ENCODE results near the gene FGF2.
"Not testable (repeated sequence)": the region's sequence is repeated elsewhere in the genome, so short reads cannot be mapped to it uniquely, and the experiment has no call there.

Gene FGF2

GRCh38 chr4:122921971-122922876 lies 95.6 kb downstream of the FGF2 start, which contains the start of gene NUDT6:
NUDT6 (minus strand) TSS chr4:122922597; CDS start chr4:122922572, 25 bp downstream.
- H3K4me3 ChIP-seq (ENCODE audit: low read depth, low read length), result peak within 1 kb of the TSS; percentile 74
- TF ChIP-seq, protein P1, sequence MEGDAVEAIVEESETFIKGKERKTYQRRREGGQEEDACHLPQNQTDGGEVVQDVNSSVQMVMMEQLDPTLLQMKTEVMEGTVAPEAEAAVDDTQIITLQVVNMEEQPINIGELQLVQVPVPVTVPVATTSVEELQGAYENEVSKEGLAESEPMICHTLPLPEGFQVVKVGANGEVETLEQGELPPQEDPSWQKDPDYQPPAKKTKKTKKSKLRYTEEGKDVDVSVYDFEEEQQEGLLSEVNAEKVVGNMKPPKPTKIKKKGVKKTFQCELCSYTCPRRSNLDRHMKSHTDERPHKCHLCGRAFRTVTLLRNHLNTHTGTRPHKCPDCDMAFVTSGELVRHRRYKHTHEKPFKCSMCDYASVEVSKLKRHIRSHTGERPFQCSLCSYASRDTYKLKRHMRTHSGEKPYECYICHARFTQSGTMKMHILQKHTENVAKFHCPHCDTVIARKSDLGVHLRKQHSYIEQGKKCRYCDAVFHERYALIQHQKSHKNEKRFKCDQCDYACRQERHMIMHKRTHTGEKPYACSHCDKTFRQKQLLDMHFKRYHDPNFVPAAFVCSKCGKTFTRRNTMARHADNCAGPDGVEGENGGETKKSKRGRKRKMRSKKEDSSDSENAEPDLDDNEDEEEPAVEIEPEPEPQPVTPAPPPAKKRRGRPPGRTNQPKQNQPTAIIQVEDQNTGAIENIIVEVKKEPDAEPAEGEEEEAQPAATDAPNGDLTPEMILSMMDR (IDR thresholded peaks at IDR 0.05; ENCODE audit: low read depth, low read length, missing control alignments), result no peak
- DNase-seq (ENCODE audit: low read depth), result peak; percentile 24

- TF ChIP-seq, protein P1 (IDR thresholded peaks at IDR 0.05; ENCODE audit: low read depth, low read length, missing control alignments), result no peak
- H3K4me3 ChIP-seq (ENCODE audit: low read depth, low read length), result peak overlapping the region; percentile 74
- peak; percentile 80 for DNase-seq (ENCODE audit: low read depth)
Measured at GRCh38 chr4:122922877-122923511, 96.4 kb downstream of the FGF2 start.

DNA sequence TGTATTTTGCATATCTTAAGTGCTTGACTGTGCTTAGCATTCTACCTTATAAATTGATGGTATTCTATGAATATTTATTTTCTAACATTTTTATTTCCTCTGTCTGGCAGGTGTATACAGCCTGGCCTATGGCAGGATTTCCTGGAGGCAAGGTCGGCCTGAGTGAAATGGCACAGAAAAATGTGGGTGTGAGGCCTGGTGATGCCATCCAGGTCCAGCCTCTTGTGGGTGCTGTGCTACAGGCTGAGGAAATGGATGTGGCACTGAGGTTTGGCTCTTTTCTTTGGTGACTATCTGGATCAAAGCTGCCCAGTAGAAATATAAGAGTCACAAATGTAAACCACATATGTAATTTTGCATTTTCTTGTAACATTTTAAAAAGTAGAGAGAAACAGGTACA lies 102.3 kb downstream of the FGF2 start:
- H3K4me3 ChIP-seq (ENCODE audit: low read depth, low read length), result no peak overlapping the region
- no peak for DNase-seq (ENCODE audit: low read depth)
- TF ChIP-seq, protein P1 (IDR thresholded peaks at IDR 0.05; ENCODE audit: low read depth, low read length, missing control alignments), result no peak

- H3K4me3 ChIP-seq (ENCODE audit: low read depth, low read length), result no peak overlapping the region
- TF ChIP-seq, protein P1 (IDR thresholded peaks at IDR 0.05; ENCODE audit: low read depth, low read length, missing control alignments), result peak; percentile 11
- DNase-seq (ENCODE audit: low read depth), result no peak
Measured at GRCh38 chr4:122930862-122931261, 104.2 kb downstream of the FGF2 start.

- H3K4me3 ChIP-seq (ENCODE audit: low read depth, low read length), result no peak overlapping the region
- DNase-seq (ENCODE audit: low read depth), result no peak
- TF ChIP-seq, protein P1 (IDR thresholded peaks at IDR 0.05; ENCODE audit: low read depth, low read length, missing control alignments), result no peak
Measured at GRCh38 chr4:122932763-122933162, 106.1 kb downstream of the FGF2 start.

DNA sequence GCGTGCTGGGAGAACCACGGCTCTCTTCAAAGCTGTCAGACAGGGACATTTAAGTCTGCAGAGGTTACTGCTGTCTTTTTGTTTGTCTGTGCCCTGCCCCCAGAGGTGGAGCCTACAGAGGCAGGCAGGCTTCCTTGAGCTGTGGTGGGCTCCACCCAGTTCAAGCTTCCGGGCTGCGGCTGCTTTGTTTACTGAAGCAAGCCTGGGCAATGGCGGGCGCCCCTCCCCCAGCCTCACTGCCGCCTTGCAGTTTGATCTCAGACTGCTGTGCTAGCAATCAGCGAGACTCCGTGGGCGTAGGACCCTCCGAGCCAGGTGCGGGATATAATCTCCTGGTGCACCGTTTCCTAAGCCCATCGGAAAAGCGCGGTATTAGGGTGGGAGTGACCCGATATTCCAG lies 118.5 kb downstream of the FGF2 start:
- not testable (repeated sequence) for DNase-seq (ENCODE audit: low read depth); H3K4me3 ChIP-seq (ENCODE audit: low read depth, low read length)

DNA sequence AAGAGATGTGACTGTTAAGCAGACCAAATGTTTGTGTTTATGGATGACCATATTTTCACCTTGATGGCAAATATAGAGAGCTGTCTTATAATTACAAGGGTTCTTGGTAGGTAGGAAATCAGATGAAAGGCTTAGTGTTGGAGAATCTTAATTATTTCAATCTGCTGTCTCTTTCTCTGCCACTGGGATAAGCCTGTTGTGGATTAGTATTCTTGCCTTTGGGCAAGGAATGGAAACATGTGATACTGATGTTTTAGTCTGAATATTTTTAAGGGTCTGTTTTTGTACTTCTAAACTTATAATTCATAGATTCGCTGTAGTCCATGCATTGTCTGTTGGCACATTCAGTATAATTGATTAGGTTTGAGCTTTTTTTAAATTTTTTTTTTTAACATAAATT lies 119.5 kb downstream of the FGF2 start:
- DNase-seq (ENCODE audit: low read depth), result no peak
- TF ChIP-seq, protein P1 (IDR thresholded peaks at IDR 0.05; ENCODE audit: low read depth, low read length, missing control alignments), result no peak
- no peak overlapping the region for H3K4me3 ChIP-seq (ENCODE audit: low read depth, low read length)

All from GM12864 (cell line).